ENCODE measurements around the gene MACROD2. TPM values are rescaled to one million over a fixed set of nuclear protein-coding genes. Genes with fewer than 3 reads are reported as not detected.

MACROD2 gene
- total RNA-seq, 4 donors from 2014 or later: 4.6 to 33.0 (median 8.3) TPM

GRCh38 chr20:14493408-14493807, 498.1 kb downstream of the MACROD2 start:
- 62 to 70% methylated on average over 1 of the region's 1 CpG for WGBS, 2 donors (ENCODE audit: low coverage in 1 of 2)
- in situ Hi-C loops (cut with MboI; ENCODE audit: low pct_ligation_motif_present in 1 of 4, low pct_unique_long_range_greater_than_20kb in 1 of 4, low sequenced_read_pairs in 3 of 4) (no loop called here), intact Hi-C loops (cut with DNase I; ENCODE audit: low total_unique reads) (no loop called here)
- Histone ChIP-seq H3K36me3 (no peaks in the 10 kb centered on the region), H3K9me3 (no peaks in the 10 kb centered on the region), H3K4me3 (no peak overlapping the region), H3K27ac (no peak overlapping the region), H3K4me1 (no peaks in the 10 kb centered on the region), H3K27me3 (no peaks in the 10 kb centered on the region)
- no peak for TF ChIP-seq EP300 (IDR thresholded peaks at IDR 0.05; ENCODE audit: low read depth)
- DNase-seq: no peak

- H3K9me3 ChIP-seq: no peaks in the 10 kb centered on the region
- H3K4me3 ChIP-seq: no peak overlapping the region
- in situ Hi-C loops (cut with MboI; ENCODE audit: low pct_ligation_motif_present in 1 of 4, low pct_unique_long_range_greater_than_20kb in 1 of 4, low sequenced_read_pairs in 3 of 4): no loop called here
- 69 to 92% methylated on average over 1 of the region's 1 CpG for WGBS, 2 donors (ENCODE audit: low coverage in 1 of 2)
- intact Hi-C loops (cut with DNase I; ENCODE audit: low total_unique reads): no loop called here
- no peaks in the 10 kb centered on the region for H3K36me3 ChIP-seq
- no peak overlapping the region for H3K27ac ChIP-seq
- no peaks in the 10 kb centered on the region for H3K4me1 ChIP-seq
- TF ChIP-seq EP300 (IDR thresholded peaks at IDR 0.05; ENCODE audit: low read depth): no peak
- no peak for TF ChIP-seq POLR2A (IDR thresholded peaks at IDR 0.05)
- no peak for TF ChIP-seq CTCF (IDR thresholded peaks at IDR 0.05)
- TF ChIP-seq POLR2AphosphoS5 (IDR thresholded peaks at IDR 0.05): no peak
- no peaks in the 10 kb centered on the region for H3K27me3 ChIP-seq
- no peak for DNase-seq
Observed at GRCh38 chr20:14494355-14494754, 499.0 kb downstream of the MACROD2 start.

GRCh38 chr20:14495066-14495465, 499.8 kb downstream of the MACROD2 start:
- TF ChIP-seq POLR2A (IDR thresholded peaks at IDR 0.05) (no peak), CTCF (IDR thresholded peaks at IDR 0.05) (no peak), EP300 (IDR thresholded peaks at IDR 0.05; ENCODE audit: low read depth) (no peak), POLR2AphosphoS5 (IDR thresholded peaks at IDR 0.05) (no peak)
- Histone ChIP-seq H3K27ac (no peak overlapping the region), H3K4me3 (no peak overlapping the region), H3K4me1 (no peaks in the 10 kb centered on the region), H3K36me3 (no peaks in the 10 kb centered on the region), H3K27me3 (no peaks in the 10 kb centered on the region), H3K9me3 (no peaks in the 10 kb centered on the region)
- intact Hi-C loops (cut with DNase I; ENCODE audit: low total_unique reads): no loop called here
- in situ Hi-C loops (cut with MboI; ENCODE audit: low pct_ligation_motif_present in 1 of 4, low pct_unique_long_range_greater_than_20kb in 1 of 4, low sequenced_read_pairs in 3 of 4): no loop called here
- DNase-seq: no peak

- intact Hi-C loops (cut with DNase I; ENCODE audit: low total_unique reads) (no loop called here), in situ Hi-C loops (cut with MboI; ENCODE audit: low pct_ligation_motif_present in 1 of 4, low pct_unique_long_range_greater_than_20kb in 1 of 4, low sequenced_read_pairs in 3 of 4) (no loop called here)
- Histone ChIP-seq H3K27me3 (no peaks in the 10 kb centered on the region), H3K9me3 (no peaks in the 10 kb centered on the region), H3K27ac (no peak overlapping the region), H3K36me3 (no peaks in the 10 kb centered on the region), H3K4me3 (no peak overlapping the region), H3K4me1 (no peaks in the 10 kb centered on the region)
- WGBS, 2 donors (ENCODE audit: low coverage in 1 of 2): 66 to 68% methylated on average over 2 of the region's 2 CpGs
- TF ChIP-seq EP300 (IDR thresholded peaks at IDR 0.05; ENCODE audit: low read depth): no peak
- TF ChIP-seq POLR2AphosphoS5 (IDR thresholded peaks at IDR 0.05): no peak
- TF ChIP-seq CTCF (IDR thresholded peaks at IDR 0.05): no peak
- TF ChIP-seq POLR2A (IDR thresholded peaks at IDR 0.05): no peak
- DNase-seq: no peak
Observed at GRCh38 chr20:14497004-14497403, 501.7 kb downstream of the MACROD2 start.

- in situ Hi-C loops (cut with MboI; ENCODE audit: low pct_ligation_motif_present in 1 of 4, low pct_unique_long_range_greater_than_20kb in 1 of 4, low sequenced_read_pairs in 3 of 4): no loop called here
- Histone ChIP-seq H3K4me3 (no peak overlapping the region), H3K27ac (no peak overlapping the region), H3K4me1 (no peaks in the 10 kb centered on the region), H3K36me3 (no peaks in the 10 kb centered on the region), H3K9me3 (no peaks in the 10 kb centered on the region), H3K27me3 (no peaks in the 10 kb centered on the region)
- TF ChIP-seq EP300 (IDR thresholded peaks at IDR 0.05; ENCODE audit: low read depth): no peak
- TF ChIP-seq POLR2A (IDR thresholded peaks at IDR 0.05): no peak
- no peak for TF ChIP-seq POLR2AphosphoS5 (IDR thresholded peaks at IDR 0.05)
- TF ChIP-seq CTCF (IDR thresholded peaks at IDR 0.05): no peak
- intact Hi-C loops (cut with DNase I; ENCODE audit: low total_unique reads): no loop called here
- DNase-seq: no peak
- 75% methylated on average over 4 of the region's 4 CpGs; no CpG with 5 or more reads in 1 of the 2 donors for WGBS, 2 donors (ENCODE audit: low coverage in 1 of 2)
Observed at GRCh38 chr20:14498772-14499171, 503.5 kb downstream of the MACROD2 start.
